ENCODE measurements around the gene G6PD. TPM values are rescaled to one million over a fixed set of nuclear protein-coding genes. Genes with fewer than 3 reads are reported as not detected.

G6PD gene
- total RNA-seq, 4 donors from 2014 or later, result 46.5 to 180 (median 79.9) TPM

- Histone ChIP-seq H3K36me3 (peaks cover 0 to 16% (median 0%) of the 10 kb centered on the region in 3 donors), H3K9me3 (no peaks in the 10 kb centered on the region), H3K27me3 (no peaks in the 10 kb centered on the region), H3K27ac (peak overlapping the region; percentile 87 to 94 (median 90)), H3K4me1 (peaks cover 4 to 63% (median 6%) of the 10 kb centered on the region in 3 donors), H3K4me3 (peak overlapping the region; percentile 52 to 75 (median 66))
- no peak for DNase-seq
- intact Hi-C loops (cut with DNase I), result no loop called here
- TF ChIP-seq CTCF (IDR thresholded peaks at IDR 0.05), result no peak
- WGBS, 2 donors, result 3 to 36% methylated on average over 8 to 9 of the region's 9 CpGs
These were observed 1.3 kb upstream of the G6PD start for GRCh38 chrX:154548028-154548316.

- no peaks in the 10 kb centered on the region for H3K9me3 ChIP-seq
- peaks cover 9 to 68% (median 9%) of the 10 kb centered on the region in 3 donors for H3K4me1 ChIP-seq
- TF ChIP-seq POLR2A (IDR thresholded peaks at IDR 0.05) (peak in 2 of 4 donors; percentile 40 to 45), CTCF (IDR thresholded peaks at IDR 0.05) (no peak)
- intact Hi-C loops (cut with DNase I), result no loop called here
- peak within 1 kb of the TSS; percentile 87 to 94 (median 90) for H3K27ac ChIP-seq
- peak; percentile 63 for DNase-seq
- no peaks in the 10 kb centered on the region for H3K27me3 ChIP-seq
- 1 to 54% methylated on average over 9 to 17 of the region's 69 CpGs for WGBS, 2 donors
- peaks cover 0 to 12% (median 0%) of the 10 kb centered on the region in 3 donors for H3K36me3 ChIP-seq
- H3K4me3 ChIP-seq, result peak within 1 kb of the TSS; percentile 52 to 75 (median 66)
These were observed 790 bp upstream of the G6PD start, which contains the start of gene IKBKG for GRCh38 chrX:154547245-154548027. Gene IKBKG (plus strand): TSS chrX:154547620. CDS start chrX:154552003, 4,383 bp downstream.

- intact Hi-C loops (cut with DNase I), result no loop called here
- H3K9me3 ChIP-seq, result no peaks in the 10 kb centered on the region
- H3K27me3 ChIP-seq, result no peaks in the 10 kb centered on the region
- peak overlapping the region in 2 of 4 donors; percentile 87 to 88 for H3K27ac ChIP-seq
- H3K4me1 ChIP-seq, result peaks cover 21 to 85% (median 21%) of the 10 kb centered on the region in 3 donors
- peak overlapping the region; percentile 52 to 75 (median 66) for H3K4me3 ChIP-seq
- H3K36me3 ChIP-seq, result peaks cover 0 to 4% (median 0%) of the 10 kb centered on the region in 3 donors
- TF ChIP-seq CTCF (IDR thresholded peaks at IDR 0.05) (no peak), POLR2A (IDR thresholded peaks at IDR 0.05) (no peak)
- WGBS, 2 donors, result 76 to 88% methylated on average over 8 to 16 of the region's 17 CpGs
- no peak for DNase-seq
These were observed 872 bp downstream of the G6PD start for GRCh38 chrX:154545673-154546274.

GRCh38 chrX:154542723-154543424 is 3.8 kb downstream of the G6PD start:
- no peaks in the 10 kb centered on the region for H3K9me3 ChIP-seq
- TF ChIP-seq POLR2A (IDR thresholded peaks at IDR 0.05), result no peak
- H3K27ac ChIP-seq, result peak overlapping the region; percentile 86 to 91 (median 88)
- WGBS, 2 donors, result 47 to 50% methylated on average over 4 to 16 of the region's 20 CpGs
- peaks cover 0 to 4% (median 0%) of the 10 kb centered on the region in 3 donors for H3K36me3 ChIP-seq
- H3K4me1 ChIP-seq, result peaks cover 21 to 64% (median 27%) of the 10 kb centered on the region in 3 donors
- H3K4me3 ChIP-seq, result peak overlapping the region in 2 of 4 donors; percentile 7 to 34
- intact Hi-C loops (cut with DNase I), result no loop called here
- DNase-seq, result no peak
- no peaks in the 10 kb centered on the region for H3K27me3 ChIP-seq

GRCh38 chrX:154541896-154542722 is 4.5 kb downstream of the G6PD start:
- H3K27ac ChIP-seq, result peak overlapping the region; percentile 86 to 91 (median 88)
- peaks cover 0 to 4% (median 0%) of the 10 kb centered on the region in 3 donors for H3K36me3 ChIP-seq
- 38% methylated on average over 11 of the region's 12 CpGs; no CpG with 5 or more reads in 1 of the 2 donors for WGBS, 2 donors
- H3K27me3 ChIP-seq, result no peaks in the 10 kb centered on the region
- no peaks in the 10 kb centered on the region for H3K9me3 ChIP-seq
- H3K4me3 ChIP-seq, result peak overlapping the region in 2 of 4 donors; percentile 7 to 34
- DNase-seq, result no peak
- no peak for TF ChIP-seq CTCF (IDR thresholded peaks at IDR 0.05)
- TF ChIP-seq POLR2A (IDR thresholded peaks at IDR 0.05), result no peak
- peaks cover 21 to 64% (median 27%) of the 10 kb centered on the region in 3 donors for H3K4me1 ChIP-seq
- intact Hi-C loops (cut with DNase I), result no loop called here

Measured in esophagus squamous epithelium (tissue), 5 donors.